ENCODE results near the gene SLC25A34. TPM values are rescaled to one million over a fixed set of nuclear protein-coding genes. Genes with fewer than 3 reads are reported as not detected.

SLC25A34 gene
- total RNA-seq, 1 donor from 2014 or later, result 3.5 TPM

- Histone ChIP-seq H3K36me3 (peaks cover 10% of the 10 kb centered on the region), H3K4me3 (no peak overlapping the region), H3K27ac (no peak overlapping the region), H3K9me3 (no peaks in the 10 kb centered on the region), H3K27me3 (ENCODE audit: low read depth) (no peaks in the 10 kb centered on the region), H3K4me1 (peaks cover 81% of the 10 kb centered on the region)
- TF ChIP-seq CTCF (IDR thresholded peaks at IDR 0.05), result no peak
- ATAC-seq (no peak), DNase-seq (no peak)
- intact Hi-C loops (cut with DNase I), result no loop called here
Measured at GRCh38 chr1:15701784-15702183, 34.3 kb upstream of the SLC25A34 start.

DNA sequence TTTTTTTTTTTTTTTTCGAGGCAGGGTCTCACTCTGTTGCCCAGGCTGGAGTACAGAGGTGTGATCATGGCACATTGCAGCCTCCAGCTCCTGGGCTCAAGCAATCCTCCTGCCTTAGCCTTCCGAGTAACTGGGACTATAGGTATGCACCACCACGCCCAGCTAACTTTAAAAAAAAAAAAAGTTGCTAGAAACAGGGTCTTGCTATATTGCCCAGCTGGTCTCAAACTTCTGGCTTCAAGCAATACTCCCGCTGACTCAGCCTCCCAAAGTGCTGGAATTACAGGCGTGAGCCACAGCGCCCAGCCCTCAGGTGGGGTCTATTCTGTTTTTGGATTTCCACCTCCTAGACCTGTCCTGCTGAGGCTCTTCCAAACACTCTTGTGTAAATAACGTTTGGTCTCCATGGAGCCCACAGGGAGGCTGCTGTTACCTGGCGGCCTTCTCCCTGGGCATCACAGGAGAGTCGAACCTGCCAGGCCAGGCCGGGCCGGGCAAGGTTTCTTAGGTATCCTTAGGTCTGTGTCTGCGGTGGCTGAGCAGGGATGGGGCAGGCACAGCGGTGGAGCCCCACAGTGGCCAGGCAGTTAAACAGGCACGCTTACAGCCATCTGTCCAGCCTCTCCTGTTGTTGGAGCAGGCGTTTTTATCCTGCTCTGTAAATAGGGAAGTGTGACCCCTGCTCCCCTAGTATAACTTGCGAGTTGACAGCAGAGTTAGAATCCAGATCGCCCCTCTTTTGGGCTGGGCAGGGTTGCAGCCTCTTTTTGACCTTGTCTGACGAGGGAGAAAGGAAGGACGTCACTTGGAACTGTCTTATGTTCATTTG, 33.1 kb upstream of the SLC25A34 start:
- peaks cover 10% of the 10 kb centered on the region for H3K36me3 ChIP-seq
- DNase-seq (no peak), ATAC-seq (peak; percentile 29 to 39)
- peaks cover 80% of the 10 kb centered on the region for H3K4me1 ChIP-seq
- H3K9me3 ChIP-seq, result no peaks in the 10 kb centered on the region
- H3K27ac ChIP-seq, result peak overlapping the region; percentile 80
- peak; percentile 19 for TF ChIP-seq CTCF (IDR thresholded peaks at IDR 0.05)
- no peaks in the 10 kb centered on the region for H3K27me3 ChIP-seq (ENCODE audit: low read depth)
- intact Hi-C loops (cut with DNase I), result no loop called here
- no peak overlapping the region for H3K4me3 ChIP-seq

DNA sequence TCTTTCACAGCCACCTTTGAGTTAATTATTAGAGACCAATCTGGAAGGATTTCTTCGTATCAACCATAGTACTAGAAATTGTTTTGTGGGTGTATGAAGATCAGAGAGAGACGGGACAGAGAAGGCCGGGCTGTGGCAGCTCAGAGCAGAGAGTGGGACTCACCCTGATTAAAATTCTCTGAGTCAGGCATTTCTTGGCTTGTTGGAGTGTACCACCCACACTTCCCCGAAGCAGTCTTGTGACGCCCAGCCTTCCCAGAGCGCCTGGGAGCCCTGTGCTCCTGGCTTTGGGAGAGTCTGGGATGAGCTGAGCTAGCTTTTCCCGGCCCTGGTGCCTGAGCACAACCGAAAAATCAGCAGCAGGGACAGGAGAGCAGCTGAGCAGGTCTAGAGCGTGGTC, 32.5 kb upstream of the SLC25A34 start:
- intact Hi-C loops (cut with DNase I), result no loop called here
- no peaks in the 10 kb centered on the region for H3K27me3 ChIP-seq (ENCODE audit: low read depth)
- peaks cover 10% of the 10 kb centered on the region for H3K36me3 ChIP-seq
- H3K4me1 ChIP-seq, result peaks cover 76% of the 10 kb centered on the region
- H3K4me3 ChIP-seq, result no peak overlapping the region
- peak; percentile 84 to 89 for ATAC-seq
- no peaks in the 10 kb centered on the region for H3K9me3 ChIP-seq
- DNase-seq, result peak; percentile 61
- no peak for TF ChIP-seq CTCF (IDR thresholded peaks at IDR 0.05)
- H3K27ac ChIP-seq, result peak overlapping the region; percentile 80

- H3K27ac ChIP-seq, result peak overlapping the region; percentile 80
- intact Hi-C loops (cut with DNase I), result no loop called here
- TF ChIP-seq CTCF (IDR thresholded peaks at IDR 0.05), result no peak
- H3K9me3 ChIP-seq, result no peaks in the 10 kb centered on the region
- ATAC-seq (no peak), DNase-seq (no peak)
- H3K27me3 ChIP-seq (ENCODE audit: low read depth), result no peaks in the 10 kb centered on the region
- peaks cover 10% of the 10 kb centered on the region for H3K36me3 ChIP-seq
- peaks cover 75% of the 10 kb centered on the region for H3K4me1 ChIP-seq
- no peak overlapping the region for H3K4me3 ChIP-seq
Measured at GRCh38 chr1:15704526-15705183, 31.4 kb upstream of the SLC25A34 start.

- Histone ChIP-seq H3K4me3 (no peak overlapping the region), H3K36me3 (peaks cover 10% of the 10 kb centered on the region), H3K27ac (no peak overlapping the region), H3K9me3 (no peaks in the 10 kb centered on the region), H3K4me1 (peaks cover 70% of the 10 kb centered on the region), H3K27me3 (ENCODE audit: low read depth) (no peaks in the 10 kb centered on the region)
- ATAC-seq (no peak), DNase-seq (no peak)
- intact Hi-C loops (cut with DNase I), result no loop called here
- no peak for TF ChIP-seq CTCF (IDR thresholded peaks at IDR 0.05)
Measured at GRCh38 chr1:15705184-15705566, 30.9 kb upstream of the SLC25A34 start.

Data from lower lobe of right lung (tissue), 2 donors.